Astrocyte of the spinal cord (primary cell): ENCODE measurements around the gene ZBED5.

Experiments used
- DNase-seq: peaks from one replicate; pipeline ENCODE4 v3.0.0; 2011; ENCODE audit warnings: low read depth, low spot score
- H3K4me3 ChIP-seq: 2 replicates; pipeline ENCODE4 v1.5.1; 2011; ENCODE audit warnings: low read depth, mild to moderate bottlenecking, low read length, moderate library complexity
- CTCF ChIP-seq: IDR thresholded peaks from 2 replicates; pipeline ENCODE4 v1.5.1; 2012; ENCODE audit warnings: low read depth, mild to moderate bottlenecking, low read length, inconsistent platforms
- in situ Hi-C: cut with HindIII; loops from 2 replicates; pipeline ENCODE4 v1.10.0; 2017; ENCODE audit warnings: low sequenced_read_pairs

ZBED5 gene

DNA sequence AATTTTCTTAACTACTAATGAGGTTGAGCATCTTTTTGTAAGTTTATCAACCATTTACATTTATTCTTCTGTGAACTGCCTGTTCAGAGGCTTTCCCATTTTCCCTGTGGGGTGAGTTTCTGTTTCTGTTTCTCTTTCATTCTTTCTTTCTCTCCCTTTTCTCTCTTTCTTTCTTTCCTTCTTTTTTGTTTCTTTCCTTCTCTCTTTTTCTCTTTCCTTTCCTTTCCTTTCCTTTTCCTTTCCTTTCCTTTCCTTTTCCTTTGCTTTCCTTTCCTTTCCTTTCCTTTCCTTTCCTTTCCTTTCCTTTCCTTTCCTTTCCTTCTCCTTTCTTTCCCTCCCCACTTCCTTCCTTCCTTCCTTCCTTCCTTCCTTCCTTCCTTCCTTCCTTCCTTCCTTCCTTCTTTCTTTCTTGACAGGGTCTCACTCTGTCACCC, 8.0 kb upstream of the ZBED5 start:
- H3K4me3 ChIP-seq = no peak overlapping the region
- in situ Hi-C loops = no loop called here
- no peak for TF ChIP-seq CTCF
- DNase-seq = no peak

DNA sequence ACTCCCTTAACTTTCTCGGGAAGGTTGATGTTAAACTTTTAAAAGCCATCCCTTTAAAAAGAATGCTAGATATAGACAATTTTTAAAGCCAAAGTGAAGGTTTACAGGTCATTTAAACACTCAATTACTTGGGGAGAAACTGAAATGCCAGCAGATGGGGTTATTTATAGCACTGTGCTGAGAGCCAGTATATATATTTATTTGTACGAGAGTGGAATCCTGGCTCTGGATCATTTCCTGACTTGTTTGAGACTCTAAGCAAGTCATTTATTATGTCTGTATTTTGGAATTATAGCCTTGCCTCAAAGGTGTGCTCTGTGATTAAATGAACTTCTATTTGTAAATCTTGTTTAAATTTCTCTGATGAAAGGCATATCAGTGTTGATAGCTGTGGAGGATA, 6.8 kb upstream of the ZBED5 start:
- DNase-seq = no peak
- no peak for TF ChIP-seq CTCF
- no peak overlapping the region for H3K4me3 ChIP-seq
- in situ Hi-C loops = no loop called here

GRCh38 chr11:10862446-10862845, 4.6 kb upstream of the ZBED5 start:
- DNase-seq = no peak
- TF ChIP-seq CTCF = no peak

GRCh38 chr11:10861799-10862198, 3.9 kb upstream of the ZBED5 start:
- no peak for DNase-seq
- no peak overlapping the region for H3K4me3 ChIP-seq
- no peak for TF ChIP-seq CTCF
- in situ Hi-C loops = no loop called here

More at GRCh38 chr11:10862446-10862845, 4.6 kb upstream of the ZBED5 start:
- in situ Hi-C loops = no loop called here
- no peak overlapping the region for H3K4me3 ChIP-seq

DNA sequence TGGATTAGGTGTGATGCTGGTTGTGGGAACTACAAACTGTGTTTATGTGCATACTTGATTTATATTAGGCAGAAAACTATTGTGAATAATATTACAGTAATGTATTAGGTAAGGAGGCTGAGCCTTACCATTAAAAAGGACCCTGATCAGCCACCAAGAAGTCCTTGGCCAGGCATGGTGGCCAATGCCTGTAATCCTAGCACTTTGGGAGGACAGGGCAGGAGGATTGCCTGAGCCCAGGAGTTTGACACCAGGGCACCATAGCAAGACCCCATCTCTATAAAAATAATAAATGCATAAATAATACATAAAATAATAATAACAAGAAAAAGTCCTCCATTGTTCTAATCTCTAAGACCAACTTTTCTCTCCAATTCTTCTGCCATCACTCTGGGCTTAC, 3.2 kb upstream of the ZBED5 start:
- no peak for TF ChIP-seq CTCF
- DNase-seq = no peak
- in situ Hi-C loops = no loop called here
- no peak overlapping the region for H3K4me3 ChIP-seq

GRCh38 chr11:10858439-10859325, 829 bp upstream of the ZBED5 start:
- no peak for TF ChIP-seq CTCF
- peak overlapping the region; percentile 95 for H3K4me3 ChIP-seq
- in situ Hi-C loops = no loop called here
- DNase-seq = no peak
